ENCODE data around the gene PAOX.

- no peak for TF ChIP-seq CTCF (conservative IDR thresholded peaks at IDR 0.05; ENCODE audit: low read length)
- no peak for TF ChIP-seq EZH2phosphoT487 (IDR thresholded peaks at IDR 0.05; ENCODE audit: borderline replicate concordance)
Measured at GRCh38 chr10:133411523-133412380, 32.7 kb downstream of the PAOX start.

Data from Loucy (cell line).